NCI-H2227 (cell line): ENCODE results near the gene THSD7A.

ENCODE experiments used
- DNase-seq: peaks from one replicate; lab custom pipeline; 2025; ENCODE audit not compliant: unreplicated experiment; lab: John Stamatoyannopoulos, UW

Gene THSD7A

GRCh38 chr7:11750191-11750590 is 81.8 kb downstream of the THSD7A start:
- no peak for DNase-seq

- DNase-seq, result no peak
Observed at GRCh38 chr7:11749629-11750028, 82.4 kb downstream of the THSD7A start.

- no peak for DNase-seq
Observed at GRCh38 chr7:11748884-11749283, 83.1 kb downstream of the THSD7A start.

GRCh38 chr7:11747715-11748485 is 84.1 kb downstream of the THSD7A start:
- DNase-seq, result no peak

- DNase-seq, result no peak
Observed at GRCh38 chr7:11746591-11746990, 85.4 kb downstream of the THSD7A start.

GRCh38 chr7:11743548-11743947 is 88.5 kb downstream of the THSD7A start:
- peak; percentile 43 for DNase-seq

- DNase-seq, result no peak
Observed at GRCh38 chr7:11743016-11743415, 89.0 kb downstream of the THSD7A start.

- peak; percentile 93 for DNase-seq
Observed at GRCh38 chr7:11742496-11742895, 89.5 kb downstream of the THSD7A start.

GRCh38 chr7:11737723-11738122 is 94.3 kb downstream of the THSD7A start:
- DNase-seq, result no peak

GRCh38 chr7:11732207-11732606 is 99.8 kb downstream of the THSD7A start:
- no peak for DNase-seq

GRCh38 chr7:11730725-11731124 is 101.3 kb downstream of the THSD7A start:
- DNase-seq, result no peak

GRCh38 chr7:11727864-11728263 is 104.1 kb downstream of the THSD7A start:
- no peak for DNase-seq

- no peak for DNase-seq
Observed at GRCh38 chr7:11726794-11727155, 105.2 kb downstream of the THSD7A start.

GRCh38 chr7:11726001-11726793 is 105.8 kb downstream of the THSD7A start:
- no peak for DNase-seq

- DNase-seq, result no peak
Observed at GRCh38 chr7:11716185-11716584, 115.8 kb downstream of the THSD7A start.

- DNase-seq, result no peak
Observed at GRCh38 chr7:11714676-11715075, 117.3 kb downstream of the THSD7A start.

- no peak for DNase-seq
Observed at GRCh38 chr7:11714205-11714604, 117.8 kb downstream of the THSD7A start.

- no peak for DNase-seq
Observed at GRCh38 chr7:11713352-11713751, 118.6 kb downstream of the THSD7A start.

GRCh38 chr7:11710377-11710776 is 121.6 kb downstream of the THSD7A start:
- DNase-seq, result no peak

- DNase-seq, result no peak
Observed at GRCh38 chr7:11709196-11709595, 122.8 kb downstream of the THSD7A start.

GRCh38 chr7:11707606-11708193 is 124.3 kb downstream of the THSD7A start:
- no peak for DNase-seq
